GM18873 (cell line): Measurements from ENCODE around the gene DTNBP1.

ENCODE experiments used
- ATAC-seq: cut with Tn5 transposase; IDR thresholded peaks from one replicate; pipeline ENCODE4 v1.9.1; 2021; ENCODE audit warnings: mild to moderate bottlenecking, moderate library complexity, moderate number of reproducible peaks; ENCODE audit not compliant: unreplicated experiment, low FRiP score

DTNBP1 gene

GRCh38 chr6:15490242-15491100 is 172.4 kb downstream of the DTNBP1 start:
- no peak for ATAC-seq

GRCh38 chr6:15489261-15489962 is 173.4 kb downstream of the DTNBP1 start:
- ATAC-seq: no peak

GRCh38 chr6:15487262-15487661 is 175.6 kb downstream of the DTNBP1 start:
- no peak for ATAC-seq

GRCh38 chr6:15485936-15486335 is 176.9 kb downstream of the DTNBP1 start:
- no peak for ATAC-seq

- ATAC-seq: no peak
These were observed 178.0 kb downstream of the DTNBP1 start for GRCh38 chr6:15484821-15485220.

GRCh38 chr6:15484140-15484539 is 178.7 kb downstream of the DTNBP1 start:
- ATAC-seq: no peak

GRCh38 chr6:15483060-15483459 is 179.8 kb downstream of the DTNBP1 start:
- ATAC-seq: no peak

GRCh38 chr6:15481390-15482291 is 181.2 kb downstream of the DTNBP1 start:
- ATAC-seq: no peak

- ATAC-seq: no peak
These were observed 182.3 kb downstream of the DTNBP1 start for GRCh38 chr6:15480525-15480924.

- no peak for ATAC-seq
These were observed 183.1 kb downstream of the DTNBP1 start for GRCh38 chr6:15479761-15480160.

GRCh38 chr6:15477746-15478145 is 185.1 kb downstream of the DTNBP1 start:
- no peak for ATAC-seq

- no peak for ATAC-seq
These were observed 186.0 kb downstream of the DTNBP1 start for GRCh38 chr6:15476631-15477380.

- no peak for ATAC-seq
These were observed 187.0 kb downstream of the DTNBP1 start for GRCh38 chr6:15475872-15476271.

- no peak for ATAC-seq
These were observed 187.6 kb downstream of the DTNBP1 start for GRCh38 chr6:15475261-15475660.

GRCh38 chr6:15474196-15474595 is 188.6 kb downstream of the DTNBP1 start:
- ATAC-seq: no peak

GRCh38 chr6:15473741-15474161 is 189.1 kb downstream of the DTNBP1 start:
- ATAC-seq: no peak

- no peak for ATAC-seq
These were observed 189.7 kb downstream of the DTNBP1 start for GRCh38 chr6:15473174-15473573.
